Ovary (tissue), 9 donors: Measurements from ENCODE around the gene PTPRN. TPM values are rescaled to one million over a fixed set of nuclear protein-coding genes. Genes with fewer than 3 reads are reported as not detected.
A peak's percentile ranks its signal among the peaks of the same experiment; 100 is the strongest.

Experiments
- DNase-seq, 5 donors: peaks; one replicate each; pipeline ENCODE4 v3.0.0-alpha.2; 2019 to 2020
- H3K27ac ChIP-seq, 2 donors: fragments of 200-600 bp; one replicate each; pipeline versions ENCODE4 v1.5.1 to v1.8.0; 2019 to 2022
- H3K27me3 ChIP-seq: fragments of 200-600 bp; one replicate; pipeline ENCODE4 v1.8.0; 2022
- H3K36me3 ChIP-seq: fragments of 200-600 bp; sonication (generic); one replicate; pipeline ENCODE4 v1.5.1; 2019
- H3K4me1 ChIP-seq: one replicate; pipeline ENCODE4 v1.8.1; 2013; ENCODE audit warnings: mild to moderate bottlenecking, moderate library complexity; ENCODE audit not compliant: insufficient read depth
- H3K4me3 ChIP-seq: fragments of 200-600 bp; sonication (generic); one replicate; pipeline ENCODE4 v1.5.1; 2017
- H3K9me3 ChIP-seq, 2 donors: fragments of 200-600 bp in 1 of 2; sonication (generic) in 1 of 2; one replicate each; pipeline versions ENCODE4 v1.5.1 to v1.8.1; 2013 to 2019; ENCODE audit warnings: mild to moderate bottlenecking in 1 of 2, moderate library complexity in 1 of 2
- EP300 ChIP-seq: sonication (generic); formaldehyde crosslinking; IDR thresholded peaks from one replicate; pipeline ENCODE4 v1.6.1; 2017; ENCODE audit warnings: antibody characterized with exemption
- POLR2A ChIP-seq: fragments of 450-650 bp; IDR thresholded peaks from one replicate; pipeline ENCODE4 v1.6.1; 2017; ENCODE audit warnings: antibody characterized with exemption, mild to moderate bottlenecking, moderate library complexity
- WGBS, 3 donors: extraction: QIAGEN DNeasy Blood & Tissue Kit in 1 of 3; methylation state at CpG; one replicate each; pipeline versions ENCODE4 v1.1.5 to v1.1.7; 2013 to 2017; 5-methylcytosine and 5-hydroxymethylcytosine counted together
- intact Hi-C, 4 donors: fragments of 100-400 bp; cut with DNase I; formaldehyde crosslinking; loops; one replicate each; pipeline versions ENCODE4 v1.11.0 to v1.15.1; 2022 to 2023
- polyA plus RNA-seq, 2 donors: library from polyadenylated mRNA; stranded (reverse); fragments of 200-250 nt in 1 of 2; fragments of 350-450 nt in 1 of 2; fragmentation: Illumina TruSeq in 1 of 2; extraction: RNeasy Lipid Tissue Mini Kit (QIAGEN cat#74804) in 1 of 2; gene quantifications; one replicate each; pipeline ENCODE4 v1.2.3, GENCODE V29; 2013 to 2014
- total RNA-seq, 7 donors: library from RNA; depleted of rRNA in 2 of 7; stranded (reverse); fragments of >200 nt in 2 of 7; fragmentation: NEBNext Ultra II Directional in 3 of 7; extraction: Animal tissue kit (Norgen Biotek cat#: 25700) in 3 of 7; gene quantifications; one replicate each; pipeline versions ENCODE4 v1.1.0 to v1.2.4, GENCODE V29; 2016 to 2023
- TF ChIP-seq, protein P1 (sequence below), 3 donors: fragments of 450-650 bp in 2 of 3; fragments of 200-600 bp in 1 of 3; IDR thresholded peaks; one replicate each; pipeline versions ENCODE4 v1.5.1 to v1.8.0; 2016 to 2022; ENCODE audit warnings: antibody characterized with exemption in 3 of 3, mild to moderate bottlenecking in 1 of 3
- donor health status: DM: no; HTN: no; CAD: no; lungs with moderate emphysema.
- donor health status: DM: no; HTN: no; CAD: no.
- donor health status: Bipolar disorder and iron deficiency.
- donor health status: DM: yes; HTN: yes; CAD: no.
- donor health status: DM: no; HTN: no; CAD: no.
- donor health status: DM: yes; HTN: yes; CAD: no.

PTPRN gene
- total and polyA plus RNA-seq, 9 donors = 0.08 to 2.3 (median 0.81) TPM; not detected in 1

DNA sequence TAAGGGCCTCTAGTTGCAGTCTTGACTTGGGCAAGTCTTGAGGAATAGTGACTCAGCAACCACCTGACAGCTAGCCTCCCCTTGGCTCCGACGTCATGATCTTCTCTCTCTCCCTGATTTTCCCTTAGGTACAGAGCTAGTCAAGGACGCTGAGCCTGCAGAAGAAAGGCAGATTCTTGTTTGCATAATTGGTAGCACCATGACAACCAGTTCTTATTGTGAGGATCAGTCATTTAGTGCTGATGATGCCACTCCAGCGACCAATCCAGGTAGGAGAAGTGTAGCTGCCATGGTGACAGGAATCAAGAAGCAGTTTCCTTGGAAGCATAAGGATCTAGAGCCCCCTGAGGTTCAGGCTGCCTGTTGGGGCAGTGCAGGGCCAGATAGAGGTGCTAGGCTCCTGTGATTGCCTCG lies 26.2 kb upstream of the PTPRN start:
- 35 to 44% (median 38%) methylated on average over 5 of the region's 5 CpGs for WGBS, 3 donors
- Histone ChIP-seq H3K27me3 (no peaks in the 10 kb centered on the region), H3K4me1 (no peaks in the 10 kb centered on the region), H3K27ac (no peak overlapping the region), H3K36me3 (no peaks in the 10 kb centered on the region), H3K9me3 (peaks cover 0 to 6% of the 10 kb centered on the region in 2 donors), H3K4me3 (no peak overlapping the region)
- intact Hi-C loops = no loop called here
- TF ChIP-seq POLR2A = no peak
- no peak for TF ChIP-seq EP300
- TF ChIP-seq, protein P1, sequence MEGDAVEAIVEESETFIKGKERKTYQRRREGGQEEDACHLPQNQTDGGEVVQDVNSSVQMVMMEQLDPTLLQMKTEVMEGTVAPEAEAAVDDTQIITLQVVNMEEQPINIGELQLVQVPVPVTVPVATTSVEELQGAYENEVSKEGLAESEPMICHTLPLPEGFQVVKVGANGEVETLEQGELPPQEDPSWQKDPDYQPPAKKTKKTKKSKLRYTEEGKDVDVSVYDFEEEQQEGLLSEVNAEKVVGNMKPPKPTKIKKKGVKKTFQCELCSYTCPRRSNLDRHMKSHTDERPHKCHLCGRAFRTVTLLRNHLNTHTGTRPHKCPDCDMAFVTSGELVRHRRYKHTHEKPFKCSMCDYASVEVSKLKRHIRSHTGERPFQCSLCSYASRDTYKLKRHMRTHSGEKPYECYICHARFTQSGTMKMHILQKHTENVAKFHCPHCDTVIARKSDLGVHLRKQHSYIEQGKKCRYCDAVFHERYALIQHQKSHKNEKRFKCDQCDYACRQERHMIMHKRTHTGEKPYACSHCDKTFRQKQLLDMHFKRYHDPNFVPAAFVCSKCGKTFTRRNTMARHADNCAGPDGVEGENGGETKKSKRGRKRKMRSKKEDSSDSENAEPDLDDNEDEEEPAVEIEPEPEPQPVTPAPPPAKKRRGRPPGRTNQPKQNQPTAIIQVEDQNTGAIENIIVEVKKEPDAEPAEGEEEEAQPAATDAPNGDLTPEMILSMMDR (IDR thresholded peaks at IDR 0.05) = no peak
- no peak for DNase-seq

DNA sequence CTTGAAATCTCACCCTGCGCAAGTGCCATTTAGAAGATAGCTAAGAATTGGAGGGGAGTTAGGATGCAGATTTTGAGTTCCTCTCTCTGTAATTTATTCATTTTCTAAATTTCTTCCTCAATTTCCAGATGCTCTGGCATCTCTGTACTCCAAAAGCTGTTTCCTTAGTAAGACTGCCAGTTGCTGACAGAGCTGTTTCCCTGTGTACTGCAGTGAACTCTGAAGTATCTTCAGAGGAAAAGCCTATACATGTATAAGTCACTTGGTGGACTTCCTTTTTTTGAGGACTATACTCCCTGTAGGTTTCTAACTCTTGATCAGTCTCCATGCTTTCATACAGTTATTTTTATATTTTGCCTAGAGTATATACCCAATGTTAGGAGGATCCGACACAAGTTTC lies 24.9 kb upstream of the PTPRN start:
- Histone ChIP-seq H3K4me1 (no peaks in the 10 kb centered on the region), H3K27me3 (no peaks in the 10 kb centered on the region), H3K27ac (no peak overlapping the region), H3K36me3 (no peaks in the 10 kb centered on the region), H3K4me3 (no peak overlapping the region), H3K9me3 (peaks cover 0 to 6% of the 10 kb centered on the region in 2 donors)
- TF ChIP-seq EP300 = no peak
- TF ChIP-seq, protein P1 (IDR thresholded peaks at IDR 0.05) = no peak
- no peak for DNase-seq
- WGBS, 3 donors = 91 to 96% (median 93%) methylated on average over 2 of the region's 2 CpGs
- intact Hi-C loops = no loop called here

DNA sequence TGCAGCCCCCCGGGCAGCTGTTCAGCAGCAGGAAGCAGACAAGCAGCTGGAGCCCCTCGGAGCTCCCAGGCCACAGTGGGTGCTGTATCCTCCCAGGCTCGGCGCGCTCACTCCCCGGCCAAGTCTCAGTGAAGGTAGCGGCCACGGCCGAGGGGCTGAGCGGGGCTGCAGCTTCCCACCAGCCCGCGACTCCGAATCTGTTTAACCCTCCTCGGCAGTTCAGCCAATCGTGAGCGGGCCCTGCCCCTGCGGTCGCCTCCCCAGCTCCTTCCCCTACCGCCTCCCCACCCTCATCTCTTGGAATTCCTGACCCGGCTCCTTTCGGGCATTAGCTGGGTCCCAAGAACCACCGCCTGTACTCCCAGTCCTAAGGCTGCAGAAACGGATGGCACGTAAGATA lies 23.3 kb upstream of the PTPRN start, which contains the start of gene RESP18:
RESP18 (minus strand) TSS at position 203 of the 400 bp plus-strand sequence.
- H3K9me3 ChIP-seq = peaks cover 0 to 6% of the 10 kb centered on the region in 2 donors
- no peaks in the 10 kb centered on the region for H3K4me1 ChIP-seq
- H3K27me3 ChIP-seq = no peaks in the 10 kb centered on the region
- no peak within 1 kb of the TSS for H3K27ac ChIP-seq
- no peak within 1 kb of the TSS for H3K4me3 ChIP-seq
- TF ChIP-seq, protein P1 (IDR thresholded peaks at IDR 0.05) = no peak
- TF ChIP-seq POLR2A (no peak), EP300 (no peak)
- H3K36me3 ChIP-seq = no peaks in the 10 kb centered on the region
- 5 to 6% (median 5%) methylated on average over 24 of the region's 24 CpGs for WGBS, 3 donors
- intact Hi-C loops = no loop called here
- DNase-seq = no peak

DNA sequence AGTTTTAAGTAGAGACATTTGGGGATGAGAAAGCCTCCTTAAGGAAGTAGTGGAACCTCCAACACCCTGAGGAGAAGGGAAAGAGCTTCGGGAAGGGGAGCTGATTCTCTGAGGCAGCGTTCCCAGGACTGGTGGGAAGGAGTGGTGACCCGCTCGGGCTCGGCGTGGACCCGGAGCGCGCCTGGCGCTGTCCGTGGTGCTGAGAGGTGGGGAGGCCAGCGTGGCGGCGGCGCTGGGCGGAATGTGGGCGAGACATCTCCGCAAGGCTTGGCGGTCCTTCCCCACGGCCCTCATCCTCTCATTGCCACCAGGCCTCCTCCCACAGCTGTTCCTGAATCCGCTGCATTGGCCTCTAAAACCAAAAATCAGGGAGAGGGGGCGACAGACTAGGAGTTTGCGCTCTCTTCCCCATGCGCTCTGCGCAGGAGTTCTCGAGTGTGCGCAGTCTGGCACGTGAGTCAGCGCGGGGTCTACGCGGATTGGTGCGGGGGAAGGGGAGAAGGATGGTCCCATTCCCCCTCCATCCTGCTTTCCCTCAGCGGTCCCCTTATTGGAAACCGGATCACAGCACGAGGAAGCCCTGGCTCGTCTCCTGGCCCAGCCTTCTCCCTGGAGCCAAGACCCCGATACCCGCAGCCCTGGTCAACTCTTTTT lies 22.5 kb upstream of the PTPRN start:
- WGBS, 3 donors = 5 to 7% (median 7%) methylated on average over 39 of the region's 39 CpGs
- no peak for TF ChIP-seq EP300
- Histone ChIP-seq H3K27ac (no peak overlapping the region), H3K4me1 (no peaks in the 10 kb centered on the region), H3K4me3 (no peak overlapping the region), H3K9me3 (peaks cover 0 to 6% of the 10 kb centered on the region in 2 donors), H3K27me3 (no peaks in the 10 kb centered on the region), H3K36me3 (no peaks in the 10 kb centered on the region)
- intact Hi-C loops = no loop called here
- DNase-seq = peak in 3 of 5 donors; percentile 35 to 56 (median 54)

DNA sequence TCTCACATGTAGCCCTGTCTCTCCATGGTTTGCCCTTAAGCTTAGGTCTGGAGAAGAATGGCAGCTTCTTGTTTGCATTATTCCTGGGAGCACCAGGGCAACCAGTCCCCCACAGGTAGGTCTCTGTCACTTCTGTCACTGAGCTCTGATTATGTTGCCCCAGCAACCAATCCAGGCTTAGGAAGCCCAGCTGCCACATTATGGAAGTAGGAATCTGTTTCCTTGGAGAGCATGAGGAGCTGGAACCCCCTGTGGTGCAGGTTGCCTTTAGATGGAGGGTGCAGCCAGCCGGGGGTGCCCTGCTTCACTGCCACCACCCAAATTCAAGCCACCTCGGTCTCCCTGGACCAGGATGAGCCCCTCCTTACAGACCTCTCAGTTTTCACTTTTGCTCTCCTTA lies 18.5 kb upstream of the PTPRN start:
- DNase-seq = no peak
- H3K4me3 ChIP-seq = no peak overlapping the region
- intact Hi-C loops = no loop called here
- H3K27me3 ChIP-seq = no peaks in the 10 kb centered on the region
- no peaks in the 10 kb centered on the region for H3K4me1 ChIP-seq
- 43 to 54% (median 50%) methylated on average over 2 of the region's 2 CpGs for WGBS, 3 donors
- H3K9me3 ChIP-seq = no peaks in the 10 kb centered on the region
- TF ChIP-seq EP300 (no peak), POLR2A (no peak)
- TF ChIP-seq, protein P1 (IDR thresholded peaks at IDR 0.05) = no peak
- H3K36me3 ChIP-seq = no peaks in the 10 kb centered on the region
- H3K27ac ChIP-seq = no peak overlapping the region
